GM12878 (cell line): Measurements from ENCODE around the gene DDX42. TPM values are rescaled to one million over a fixed set of nuclear protein-coding genes. Genes with fewer than 3 reads are reported as not detected.

Experiments
- ATAC-seq: fragments of 200-7000 bp; cut with Tn5 transposase; 3 replicates; pipeline ENCODE4 v1.9.1; 2020; ENCODE audit warnings: mild to moderate bottlenecking, moderate library complexity
- BruUV-seq: library from RNA; stranded (reverse); fragments of 400-500 nt; replicated peaks from 2 replicates; lab custom pipeline; 2021; lab: Mats Ljungman, UMichigan
- CTCF ChIA-PET: fragments of 300-600 bp; sonication (Branson Sonifier 250); formaldehyde crosslinking; extraction: SDS; loops from one replicate; lab custom pipeline; 2021; ENCODE audit warnings: inconsistent platforms; lab: Yijun Ruan, JAX
- POLR2A ChIA-PET: fragments of 350-600 bp; formaldehyde crosslinking; extraction: SDS; loops from one replicate; lab custom pipeline; 2021; ENCODE audit warnings: inconsistent platforms; lab: Charles Lee
- RAD21 ChIA-PET: fragments of 300-600 bp; sonication (Branson Sonifier 250); formaldehyde crosslinking; loops from one replicate; lab custom pipeline; 2023; ENCODE audit warnings: antibody characterized with exemption; ENCODE audit not compliant: unreplicated experiment; lab: Charles Lee
- SMC1A ChIA-PET: fragments of 300-600 bp; sonication (Branson Sonifier 250); formaldehyde crosslinking; loops from one replicate; lab custom pipeline; 2023; ENCODE audit not compliant: unreplicated experiment, uncharacterized antibody; lab: Charles Lee
- DNase-seq: peaks from one replicate; pipeline ENCODE4 v3.0.0-alpha.2; 2011; ENCODE audit warnings: low read depth, low spot score
- FAIRE-seq: peaks from 3 replicates; lab custom pipeline; 2011; peaks lifted over from hg19 to GRCh38; lab: Jason Lieb, UNC
- H2AFZ ChIP-seq: 2 replicates; pipeline ENCODE4 v1.6.0; 2011; ENCODE audit warnings: low read depth, low read length, control low read depth; ENCODE audit not compliant: control insufficient read depth
- H3K27ac ChIP-seq: 2 replicates; pipeline ENCODE4 v1.5.1; 2011; ENCODE audit warnings: control low read depth; ENCODE audit not compliant: control insufficient read depth, insufficient read depth
- H3K27me3 ChIP-seq, 2 experiments: replicated peaks in 1 of 2; 2 replicates each; pipeline versions ENCODE4 v1.6.0 to v1.6.1; 2011; ENCODE audit warnings: low read length in 1 of 2; ENCODE audit not compliant: control insufficient read depth in 2 of 2, insufficient read depth in 2 of 2
- H3K36me3 ChIP-seq, 2 experiments: 2 replicates each; pipeline ENCODE4 v1.5.1; 2011; ENCODE audit warnings: low read length in 1 of 2; ENCODE audit not compliant: control insufficient read depth in 2 of 2, insufficient read depth in 2 of 2
- H3K4me1 ChIP-seq: 2 replicates; pipeline ENCODE4 v1.6.1; 2011; ENCODE audit warnings: mild to moderate bottlenecking, low read length, moderate library complexity, mixed read lengths; ENCODE audit not compliant: control insufficient read depth, insufficient read depth
- H3K4me2 ChIP-seq: 2 replicates; pipeline ENCODE4 v1.6.0; 2011; ENCODE audit warnings: control low read depth; ENCODE audit not compliant: control insufficient read depth, insufficient read depth
- H3K4me3 ChIP-seq: fragments of 200-600 bp; sonication (generic); 2 replicates; pipeline ENCODE4 v1.5.1; 2016
- H3K79me2 ChIP-seq: 2 replicates; pipeline ENCODE4 v1.6.0; 2011; ENCODE audit warnings: low read length; ENCODE audit not compliant: control insufficient read depth, insufficient read depth
- H3K9ac ChIP-seq: 2 replicates; pipeline ENCODE4 v1.8.0; 2011; ENCODE audit warnings: low read length, control low read depth, mixed read lengths; ENCODE audit not compliant: control insufficient read depth, insufficient read depth
- H3K9me3 ChIP-seq: replicated peaks from 3 replicates; pipeline ENCODE4 v1.5.1; 2011; ENCODE audit warnings: mild to moderate bottlenecking, low read length; ENCODE audit not compliant: control insufficient read depth, insufficient read depth
- H4K20me1 ChIP-seq: 2 replicates; pipeline ENCODE4 v1.6.0; 2011; ENCODE audit not compliant: control insufficient read depth, insufficient read depth
- CHD4 ChIP-seq: fragments of 200-600 bp; sonication (generic); IDR thresholded peaks from 2 replicates; pipeline ENCODE4 v1.6.1; 2016; ENCODE audit warnings: mild to moderate bottlenecking
- EP300 ChIP-seq, 2 experiments: fragments of 150-350 bp in 1 of 2; IDR thresholded peaks; 2 replicates each; pipeline ENCODE4 v1.6.1; 2011 to 2012; ENCODE audit warnings: low read depth in 2 of 2, low read length in 2 of 2, borderline replicate concordance in 1 of 2, improper control_type of control experiment in 1 of 2, inconsistent platforms in 1 of 2; ENCODE audit not compliant: control insufficient read depth in 1 of 2
- HSF1 ChIP-seq: fragments of 150-350 bp; IDR thresholded peaks from 2 replicates; pipeline ENCODE4 v1.6.1; 2014; ENCODE audit warnings: mild to moderate bottlenecking, low read depth, low read length
- MYB ChIP-seq: fragments of 150-350 bp; IDR thresholded peaks from 2 replicates; pipeline ENCODE4 v1.6.1; 2014; ENCODE audit warnings: mild to moderate bottlenecking, low read depth, low read length, borderline replicate concordance
- NFYA ChIP-seq: IDR thresholded peaks from 2 replicates; pipeline ENCODE4 v1.6.1; 2011; ENCODE audit warnings: low read depth, mild to moderate bottlenecking, low read length, improper control_type of control experiment, borderline replicate concordance
- SRF ChIP-seq, 2 experiments: IDR thresholded peaks; 2 replicates each; pipeline ENCODE4 v1.6.1; 2011; ENCODE audit warnings: low read depth in 2 of 2, low read length in 2 of 2, mild to moderate bottlenecking in 1 of 2, moderate library complexity in 1 of 2
- ZNF274 ChIP-seq: IDR thresholded peaks from one replicate; pipeline ENCODE4 v1.8.0; 2011; ENCODE audit not compliant: insufficient read length, insufficient read depth
- WGBS: methylation state at CpG from one replicate; pipeline ENCODE4 v1.1.6; 2016; ENCODE audit warnings: low lambda C conversion rate; ENCODE audit not compliant: insufficient replicate concordance, insufficient coverage; ENCODE audit errors: missing lambda C conversion rate; 5-methylcytosine and 5-hydroxymethylcytosine counted together
- in situ Hi-C: fragments of 300-500 bp; cut with MboI; formaldehyde crosslinking; loops from 9 replicates; pipeline ENCODE4 v1.14.3; 2018; ENCODE audit warnings: mixed read lengths
- intact Hi-C: fragments of 100-400 bp; cut with micrococcal nuclease; formaldehyde crosslinking; loops from one replicate; pipeline ENCODE4 v1.14.2; 2022; ENCODE audit not compliant: unreplicated experiment
- polyA plus RNA-seq, 11 experiments: library from polyadenylated mRNA; depleted of rRNA in 4 of 11; unstranded in 6 of 11; stranded (reverse) in 5 of 11; fragments of >200 nt; fragmentation: Nextera tagmentation in 4 of 11; fragmentation: Illumina TruSeq in 1 of 11; extraction: Ambion mirVana in 4 of 11; extraction: Trizol in 1 of 11; gene quantifications; 1 replicate in 1 of 11; 2 replicates in 10 of 11; pipeline versions ENCODE4 v1.2.1 to v1.2.3, GENCODE V29; 2011 to 2016; ENCODE audit warnings: inconsistent platforms in 2 of 11, missing spikeins in 2 of 11, low read depth in 1 of 11
- total RNA-seq, 4 experiments: library from RNA; depleted of rRNA in 3 of 4; stranded (reverse); fragments of >200 nt in 3 of 4; fragmentation: Illumina TruSeq in 1 of 4; extraction: Trizol in 1 of 4; gene quantifications; 2 replicates each; pipeline versions ENCODE4 v1.2.1 to v1.2.3, GENCODE V29; 2013 to 2021

Gene DDX42
- total and polyA plus RNA-seq, 10 of the 15 experiments (the other 5 are each of a cell fraction or from before 2014, with no cell fraction given), result 14.6 to 147 (median 65.3) TPM

- no peak for DNase-seq
- Histone ChIP-seq H2AFZ (no peak overlapping the region), H3K27me3 (no peaks in the 10 kb centered on the region), H3K4me1 (no peaks in the 10 kb centered on the region), H3K4me2 (no peak overlapping the region), H4K20me1 (no peaks in the 10 kb centered on the region), H3K36me3 (peaks cover 9 to 24% of the 10 kb centered on the region in 2 experiments), H3K27ac (no peak overlapping the region), H3K79me2 (peaks cover 14% of the 10 kb centered on the region), H3K4me3 (no peak overlapping the region), H3K9me3 (no peaks in the 10 kb centered on the region), H3K9ac (no peak overlapping the region)
- TF ChIP-seq CHD4 (no peak), SRF (IDR thresholded peaks at IDR 0.05; ENCODE audit: low read depth in 2 of 2, low read length in 2 of 2) (no peak), HSF1 (no peak), ZNF274 (no peak), EP300 (IDR thresholded peaks at IDR 0.05; ENCODE audit: borderline replicate concordance in 1 of 2, control insufficient read depth in 1 of 2, low read depth in 2 of 2, low read length in 2 of 2) (no peak), MYB (no peak), NFYA (no peak)
- no peak for FAIRE-seq
- ATAC-seq, result no peak
- POLR2A ChIA-PET, result interaction anchor here (1.1 kb wide), 1 partner anchor 17 kb away, joined by 3 read pairs; the partner anchor contains the start of gene CCDC47
- SMC1A ChIA-PET, result interaction anchor here (2.3 kb wide), 1 partner anchor 14 kb away, joined by 6 read pairs; no protein-coding TSS in a partner anchor
- RAD21 ChIA-PET, result interaction anchor here (1.4 kb wide), 1 partner anchor 45 kb away, joined by 3 read pairs; no protein-coding TSS in a partner anchor
- intact Hi-C loops, result no loop called here
- WGBS, result 95% methylated on average over 6 of the region's 6 CpGs
- CTCF ChIA-PET, result no interaction called here
- BruUV-seq, result no TSS peak
- in situ Hi-C loops, result no loop called here
Observed at GRCh38 chr17:63790057-63790456, 16.1 kb downstream of the DDX42 start.
